BE2C (cell line): Measurements from ENCODE around the gene MTHFSD.

Experiments
- DNase-seq: peaks from one replicate; pipeline ENCODE4 v3.0.0-alpha.2; 2020
- H3K27me3 ChIP-seq: fragments of 250-450 bp; sonication (Bioruptor Pico); 2 replicates; pipeline ENCODE4 v1.5.1; 2020; ENCODE audit warnings: mild to moderate bottlenecking
- H3K36me3 ChIP-seq: fragments of 250-450 bp; sonication (Bioruptor Pico); 2 replicates; pipeline ENCODE4 v1.5.1; 2020; ENCODE audit warnings: mild to moderate bottlenecking
- H3K4me1 ChIP-seq: fragments of 250-450 bp; sonication (Bioruptor Pico); 2 replicates; pipeline ENCODE4 v1.5.1; 2020
- H3K4me3 ChIP-seq: 2 replicates; pipeline ENCODE4 v1.5.1; 2011; ENCODE audit warnings: low read depth, low read length
- H3K9me3 ChIP-seq: fragments of 250-450 bp; sonication (Bioruptor Pico); 2 replicates; pipeline ENCODE4 v1.5.1; 2020
- CTCF ChIP-seq: IDR thresholded peaks from 2 replicates; pipeline ENCODE4 v1.5.1; 2012; ENCODE audit warnings: mild to moderate bottlenecking, low read depth, low read length

Gene MTHFSD

GRCh38 chr16:86554599-86554916 lies 477 bp downstream of the MTHFSD start:
- DNase-seq: no peak
- Histone ChIP-seq H3K9me3 (0 out of 2 replicates have a peak, but pooled peaks cover 2% of the 10 kb centered on the region), H3K4me1 (no peaks in the 10 kb centered on the region; the same call in 1 of the 2 replicates), H3K36me3 (peaks cover 3% of the 10 kb centered on the region; the same call in 1 of the 2 replicates), H3K4me3 (peak overlapping the region; percentile 97), H3K27me3 (no peaks in the 10 kb centered on the region)
- TF ChIP-seq CTCF: no peak

GRCh38 chr16:86553356-86553755 lies 1.7 kb downstream of the MTHFSD start:
- Histone ChIP-seq H3K4me3 (no peak overlapping the region), H3K36me3 (peaks cover 3% of the 10 kb centered on the region; the same call in 1 of the 2 replicates), H3K4me1 (no peaks in the 10 kb centered on the region; the same call in 1 of the 2 replicates), H3K9me3 (0 out of 2 replicates have a peak, but pooled peaks cover 2% of the 10 kb centered on the region), H3K27me3 (no peaks in the 10 kb centered on the region)
- no peak for TF ChIP-seq CTCF
- DNase-seq: no peak

- TF ChIP-seq CTCF: no peak
Observed at GRCh38 chr16:86550281-86550680, 4.8 kb downstream of the MTHFSD start.

GRCh38 chr16:86549893-86550190 lies 5.2 kb downstream of the MTHFSD start:
- H3K27me3 ChIP-seq: no peaks in the 10 kb centered on the region
- H3K36me3 ChIP-seq: peaks cover 3% of the 10 kb centered on the region; the same call in 1 of the 2 replicates
- H3K9me3 ChIP-seq: 0 out of 2 replicates have a peak, but pooled peaks cover 2% of the 10 kb centered on the region
- DNase-seq: no peak
- no peaks in the 10 kb centered on the region; the same call in 1 of the 2 replicates for H3K4me1 ChIP-seq
- no peak for TF ChIP-seq CTCF
- H3K4me3 ChIP-seq: no peak overlapping the region

More at GRCh38 chr16:86550281-86550680, 4.8 kb downstream of the MTHFSD start:
- H3K9me3 ChIP-seq: 0 out of 2 replicates have a peak, but pooled peaks cover 2% of the 10 kb centered on the region
- no peak overlapping the region for H3K4me3 ChIP-seq
- peaks cover 3% of the 10 kb centered on the region; the same call in 1 of the 2 replicates for H3K36me3 ChIP-seq
- DNase-seq: no peak
- H3K4me1 ChIP-seq: no peaks in the 10 kb centered on the region; the same call in 1 of the 2 replicates
- no peaks in the 10 kb centered on the region for H3K27me3 ChIP-seq

GRCh38 chr16:86549076-86549892 lies 5.8 kb downstream of the MTHFSD start:
- Histone ChIP-seq H3K4me1 (no peaks in the 10 kb centered on the region; the same call in 1 of the 2 replicates), H3K4me3 (no peak overlapping the region), H3K36me3 (peaks cover 7% of the 10 kb centered on the region), H3K9me3 (0 out of 2 replicates have a peak, but pooled peaks cover 2% of the 10 kb centered on the region), H3K27me3 (no peaks in the 10 kb centered on the region)
- no peak for DNase-seq
- TF ChIP-seq CTCF: no peak

- no peaks in the 10 kb centered on the region for H3K27me3 ChIP-seq
- TF ChIP-seq CTCF: no peak
- no peaks in the 10 kb centered on the region for H3K4me1 ChIP-seq
- peaks cover 7% of the 10 kb centered on the region for H3K36me3 ChIP-seq
- H3K9me3 ChIP-seq: no peaks in the 10 kb centered on the region
- no peak overlapping the region for H3K4me3 ChIP-seq
- no peak for DNase-seq
Observed at GRCh38 chr16:86547286-86547685, 7.7 kb downstream of the MTHFSD start.
